GF-D8 (cell line): ENCODE data around the gene ASXL3.

Experiments
- DNase-seq: peaks from one replicate; lab custom pipeline; 2025; lab: John Stamatoyannopoulos, UW

ASXL3 gene

GRCh38 chr18:33720133-33720532 is 142.1 kb downstream of the ASXL3 start:
- no peak for DNase-seq

DNA sequence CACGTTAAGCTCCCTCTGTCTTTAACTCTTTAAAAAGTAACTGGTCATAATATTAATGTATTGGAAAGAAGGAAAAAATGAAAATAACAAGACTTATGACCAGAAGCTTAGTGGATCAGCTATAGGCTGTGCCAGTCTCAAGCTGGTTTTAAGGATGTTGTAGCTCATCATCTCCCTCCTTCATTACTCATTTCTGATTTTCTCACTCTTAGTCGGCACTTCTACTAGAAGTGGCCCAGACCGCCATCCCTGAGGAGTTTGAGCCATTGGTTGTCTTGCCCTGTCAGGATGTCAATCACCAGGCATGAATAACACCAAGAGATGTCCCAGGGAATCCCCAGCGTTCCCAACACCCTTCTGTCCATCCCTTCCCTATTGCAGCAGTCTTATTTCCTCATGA is 151.5 kb downstream of the ASXL3 start:
- no peak for DNase-seq

DNA sequence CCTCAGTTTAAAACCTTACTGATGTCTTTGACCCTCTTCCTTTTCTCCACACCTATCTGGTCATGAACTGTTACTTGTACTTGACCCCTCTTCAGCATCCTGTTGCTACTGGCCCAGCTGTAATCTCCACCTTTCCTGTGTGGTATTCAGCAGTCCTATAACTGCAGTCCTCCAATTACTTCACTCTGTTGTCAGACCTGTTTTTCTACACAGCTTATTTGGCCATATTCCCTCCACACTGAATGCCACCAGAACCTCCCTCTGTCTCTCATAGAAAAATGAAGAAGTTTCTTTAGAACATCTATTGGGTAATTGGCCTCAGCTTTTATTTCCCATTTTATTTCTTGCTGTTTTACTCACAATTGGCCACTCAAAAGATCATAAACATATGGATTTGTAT is 155.4 kb downstream of the ASXL3 start:
- no peak for DNase-seq

GRCh38 chr18:33735428-33735827 is 157.4 kb downstream of the ASXL3 start:
- DNase-seq: no peak

DNA sequence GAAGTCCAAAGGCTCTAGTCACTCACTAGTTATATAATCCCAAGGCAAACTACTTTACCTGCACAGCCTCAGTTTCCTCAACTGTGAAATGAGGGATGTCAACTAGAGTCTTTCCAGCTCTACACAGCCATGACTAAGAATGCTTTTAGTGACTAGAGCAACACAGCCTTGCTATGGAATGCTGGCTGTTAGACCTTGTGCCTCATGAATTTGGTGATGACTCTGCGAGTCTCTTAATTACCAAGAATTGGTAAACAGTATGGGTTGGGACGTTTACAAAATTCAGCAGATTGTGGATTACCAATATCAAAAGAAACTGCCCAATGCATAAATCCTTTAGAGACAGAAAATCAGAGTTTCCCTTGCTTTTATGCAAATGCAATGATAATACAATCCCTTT is 163.7 kb downstream of the ASXL3 start:
- no peak for DNase-seq

- no peak for DNase-seq
These were observed 166.1 kb downstream of the ASXL3 start for GRCh38 chr18:33744032-33744697.

DNA sequence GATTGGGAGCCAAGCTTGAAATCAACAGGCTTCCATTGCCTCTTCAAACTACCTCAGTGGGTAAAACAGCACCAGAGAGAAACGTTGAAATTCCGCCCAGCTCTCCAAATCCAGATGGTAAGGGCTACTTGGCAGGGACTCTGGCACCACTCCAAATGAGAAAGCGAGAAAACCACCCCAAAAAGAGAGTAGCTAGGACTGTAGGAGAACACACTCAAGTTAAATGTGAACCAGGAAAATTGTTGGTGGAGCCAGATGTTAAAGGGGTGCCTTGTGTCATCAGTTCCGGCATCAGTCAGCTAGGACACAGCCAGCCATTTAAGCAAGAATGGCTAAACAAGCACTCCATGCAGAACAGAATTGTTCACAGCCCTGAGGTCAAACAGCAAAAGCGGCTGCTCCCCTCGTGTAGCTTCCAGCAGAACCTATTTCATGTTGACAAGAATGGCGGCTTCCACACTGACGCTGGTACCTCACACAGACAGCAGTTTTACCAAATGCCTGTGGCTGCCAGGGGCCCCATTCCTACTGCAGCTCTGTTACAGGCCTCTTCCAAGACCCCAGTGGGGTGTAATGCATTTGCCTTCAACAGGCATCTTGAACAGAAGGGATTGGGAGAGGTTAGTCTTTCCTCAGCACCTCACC is 167.3 kb downstream of the ASXL3 start:
- DNase-seq: no peak

GRCh38 chr18:33745871-33746545 is 168.0 kb downstream of the ASXL3 start:
- no peak for DNase-seq

DNA sequence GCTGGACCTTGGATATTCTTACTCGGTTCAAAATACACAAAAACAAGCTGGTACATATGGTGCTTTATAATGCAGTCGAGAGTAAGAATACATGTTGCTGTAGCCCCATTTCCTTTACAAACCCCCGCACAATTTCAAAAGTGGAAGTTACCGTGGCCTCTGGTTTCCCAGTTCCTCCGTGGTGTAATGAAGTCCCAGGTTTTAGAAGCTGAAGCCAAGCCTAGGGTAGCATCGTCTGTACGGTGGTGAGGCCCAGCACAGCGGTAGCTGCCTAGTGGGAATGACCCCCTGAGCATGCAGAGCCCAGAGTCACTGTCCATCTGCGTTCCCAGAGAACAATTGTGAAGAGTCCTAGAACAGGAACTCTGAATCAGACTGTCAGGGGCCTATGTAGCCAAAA is 171.8 kb downstream of the ASXL3 start:
- DNase-seq: no peak

DNA sequence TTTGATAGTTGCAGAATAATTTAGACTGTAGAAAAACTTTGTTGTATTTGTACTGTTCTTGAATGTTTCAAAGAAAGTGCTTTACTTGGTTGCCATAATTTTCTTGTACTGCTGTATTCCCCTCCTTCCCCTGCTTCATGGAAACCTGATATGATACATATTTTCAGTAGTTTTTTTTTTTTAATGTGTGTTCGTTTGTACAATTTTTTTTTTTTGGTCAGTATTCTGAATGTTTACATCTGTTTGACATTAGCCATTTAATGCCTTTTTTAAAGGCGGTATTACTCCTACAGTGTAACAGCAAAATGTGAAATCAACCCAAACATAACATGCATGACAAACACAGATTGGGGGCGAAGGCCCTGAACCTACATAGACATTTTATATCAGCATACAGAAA is 172.3 kb downstream of the ASXL3 start:
- no peak for DNase-seq

- no peak for DNase-seq
These were observed 173.7 kb downstream of the ASXL3 start for GRCh38 chr18:33751613-33752221.

DNA sequence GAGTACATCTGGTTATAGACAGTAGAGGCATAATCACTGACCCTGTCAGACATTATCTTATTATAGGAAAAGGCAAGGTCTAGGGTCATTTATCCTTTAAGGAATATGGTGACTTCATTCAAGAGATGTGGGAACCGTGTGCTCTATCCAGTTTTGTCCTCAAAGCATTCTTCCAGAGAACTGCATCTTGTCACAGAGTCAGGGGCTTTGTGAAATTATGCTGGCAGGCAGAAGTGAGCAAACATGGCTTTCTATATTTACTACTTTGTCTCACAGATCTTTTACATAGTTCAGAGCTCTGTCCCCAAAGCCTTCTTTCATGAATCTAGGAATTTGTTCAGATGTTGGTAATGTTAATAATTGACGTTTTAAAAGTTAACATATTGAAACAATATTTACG is 177.4 kb downstream of the ASXL3 start:
- DNase-seq: no peak

DNA sequence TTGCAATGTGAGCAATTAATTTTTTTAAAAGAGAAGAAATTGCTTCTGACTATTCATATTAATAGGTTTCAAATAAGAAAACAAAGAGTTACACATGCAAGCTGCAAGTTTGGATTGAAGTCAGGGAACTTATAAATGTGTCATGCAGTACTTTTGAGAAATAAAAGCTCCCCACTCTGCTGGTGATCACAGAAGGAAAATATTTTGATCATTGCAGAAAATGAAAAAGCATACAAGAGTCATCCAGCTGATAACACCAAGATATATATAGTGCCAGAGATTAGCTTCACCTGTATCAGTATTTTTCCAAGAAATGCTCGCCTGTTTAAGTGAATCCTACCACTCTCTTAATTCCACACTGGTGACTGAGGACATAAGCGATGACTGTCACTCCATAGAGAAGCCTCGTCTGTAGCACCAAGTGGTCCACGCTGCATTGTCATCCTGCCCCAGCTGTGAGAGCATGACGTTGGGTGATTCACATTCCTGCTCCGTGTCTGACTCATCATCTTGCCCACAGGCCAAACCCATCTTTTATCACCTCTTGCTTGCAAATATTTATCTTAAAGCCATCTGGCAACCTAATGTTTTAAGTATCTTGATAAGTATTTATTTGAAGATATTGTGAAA is 178.0 kb downstream of the ASXL3 start:
- no peak for DNase-seq

- DNase-seq: no peak
These were observed 179.0 kb downstream of the ASXL3 start for GRCh38 chr18:33757037-33757436.

GRCh38 chr18:33761363-33761762 is 183.3 kb downstream of the ASXL3 start:
- DNase-seq: no peak

- DNase-seq: no peak
These were observed 203.4 kb downstream of the ASXL3 start for GRCh38 chr18:33781429-33781828.
